Cerebellar nuclear complex (tissue), 1 donor: Measurements from ENCODE around the gene ARMCX6.
"Not testable (repeated sequence)": the region's sequence is repeated elsewhere in the genome, so short reads cannot be mapped to it uniquely, and the experiment has no call there.

Experiments
- DNase-seq, 2 experiments: peaks; one replicate each; lab custom pipeline; 2025; lab: John Stamatoyannopoulos, UW

The ARMCX6 gene

DNA sequence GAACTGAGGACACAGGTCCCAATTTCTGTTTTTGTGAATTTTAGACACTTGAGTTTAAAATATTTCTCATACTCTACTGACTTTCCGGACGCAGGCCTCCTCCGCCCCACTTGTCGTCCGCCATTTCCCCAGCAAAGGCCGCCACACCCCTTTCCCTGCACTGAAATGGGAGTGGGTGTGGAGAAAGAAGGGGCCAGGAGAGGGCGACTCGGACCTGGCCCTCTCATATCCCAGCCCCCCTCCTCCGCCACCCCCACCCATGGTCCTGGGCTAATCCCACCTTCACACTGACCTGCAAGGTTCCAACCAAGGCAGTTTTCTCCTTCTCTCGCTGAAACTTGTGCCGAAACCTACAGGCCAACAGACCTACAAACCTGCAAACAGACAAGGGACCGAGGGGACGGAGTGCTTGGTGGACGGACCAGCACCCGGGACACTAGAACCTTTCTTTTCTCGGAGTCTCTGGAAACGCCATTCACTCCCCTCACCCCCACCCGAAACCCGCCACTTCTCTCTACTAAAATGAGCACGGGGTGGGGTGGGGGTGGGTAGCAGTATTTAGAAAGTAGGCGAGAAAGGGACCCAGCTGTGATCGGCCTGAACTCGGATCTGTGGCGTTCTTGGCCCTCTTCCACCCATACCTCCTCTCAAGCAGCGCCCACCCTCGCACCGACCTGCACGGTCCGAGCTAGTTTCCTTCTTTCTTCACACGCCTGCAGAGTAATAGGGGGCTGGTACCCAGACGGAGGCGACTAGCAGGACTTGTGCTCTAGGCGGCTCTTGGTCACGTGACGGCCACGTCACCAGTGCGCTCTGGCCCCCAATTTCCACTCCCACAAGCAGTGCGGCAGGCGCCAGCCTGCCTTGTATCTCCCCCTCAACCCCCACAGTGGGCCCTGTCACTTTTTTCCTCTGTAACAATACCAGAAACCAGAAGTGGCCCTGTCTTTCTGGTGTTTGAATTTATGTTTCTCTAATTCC, at the start of gene ARMCX6:
TSS of gene ARMCX6 (minus strand) at position 790 of the 981 bp plus-strand sequence. CDS start 1,380 bp downstream, outside the sequence.
- DNase-seq = peak in 1 of 2 experiments; percentile 1

DNA sequence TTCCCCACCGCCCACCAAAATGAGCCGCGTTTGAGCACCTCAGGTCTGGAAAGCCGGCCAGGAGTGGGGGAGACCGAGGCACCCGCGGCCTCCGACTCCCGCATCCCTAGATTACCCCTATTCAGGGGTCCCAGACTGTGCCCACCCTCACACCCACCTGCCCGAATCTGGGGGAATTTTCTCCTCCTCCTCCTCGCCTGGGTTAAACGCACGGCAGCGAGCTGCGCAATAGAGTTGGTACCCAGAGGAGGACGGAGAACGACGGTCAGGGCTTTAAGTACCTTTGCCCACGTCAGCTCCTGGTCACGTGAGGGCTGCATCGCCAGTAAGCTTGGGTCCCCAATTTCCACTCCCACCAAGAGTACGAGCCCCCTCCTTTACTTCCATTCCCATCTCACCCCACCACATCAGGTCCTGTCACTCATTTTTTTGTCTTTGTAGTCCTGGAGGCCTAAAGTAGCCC, 41.8 kb upstream of the ARMCX6 start, which contains the start of gene ARMCX2:
TSS of gene ARMCX2 (minus strand) at position 250 of the 463 bp plus-strand sequence. CDS start 2,262 bp downstream, outside the sequence.
- DNase-seq = peak in 1 of 2 experiments; percentile 11

DNA sequence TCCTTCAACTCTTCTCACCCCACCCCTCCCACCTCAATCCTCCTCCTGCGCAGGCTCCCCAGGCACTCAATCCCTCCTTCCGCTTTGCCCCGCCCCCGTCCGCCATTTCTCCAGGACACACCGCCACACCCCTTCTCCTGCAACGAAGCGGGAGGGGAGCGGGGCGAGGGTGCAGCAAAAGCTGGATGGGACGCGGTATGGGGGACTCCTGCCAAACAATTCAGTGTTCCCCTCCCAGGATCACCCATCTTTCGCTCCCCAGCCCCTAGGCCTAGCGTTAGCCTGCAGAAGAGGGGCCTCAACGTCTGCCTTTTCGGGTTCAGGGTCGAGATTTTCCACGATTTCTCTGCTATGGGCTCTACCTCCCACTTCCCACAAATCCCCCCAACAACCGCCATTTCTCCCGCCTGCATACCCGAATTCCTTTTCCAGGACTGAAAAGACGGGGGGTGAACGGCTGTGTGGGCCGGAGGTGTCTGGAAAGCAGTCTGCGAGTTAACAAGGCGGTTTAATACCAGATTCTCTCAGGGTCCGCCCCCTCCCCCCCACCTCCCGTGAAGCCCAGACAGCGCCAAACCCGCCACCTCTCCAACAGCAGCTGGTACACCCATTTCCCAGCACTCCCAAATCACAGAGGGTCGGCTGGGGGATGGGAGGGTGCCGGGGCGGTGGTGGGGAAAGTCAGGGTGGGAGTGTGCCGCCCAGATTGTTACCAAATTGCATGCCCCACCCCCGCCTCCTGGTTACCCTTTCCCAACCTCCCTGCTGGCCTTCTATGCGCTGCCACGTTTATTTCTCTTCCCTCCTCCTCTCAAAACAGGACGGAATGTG, 41.1 kb upstream of the ARMCX6 start:
- peak in 1 of 2 experiments; percentile 1 for DNase-seq

DNA sequence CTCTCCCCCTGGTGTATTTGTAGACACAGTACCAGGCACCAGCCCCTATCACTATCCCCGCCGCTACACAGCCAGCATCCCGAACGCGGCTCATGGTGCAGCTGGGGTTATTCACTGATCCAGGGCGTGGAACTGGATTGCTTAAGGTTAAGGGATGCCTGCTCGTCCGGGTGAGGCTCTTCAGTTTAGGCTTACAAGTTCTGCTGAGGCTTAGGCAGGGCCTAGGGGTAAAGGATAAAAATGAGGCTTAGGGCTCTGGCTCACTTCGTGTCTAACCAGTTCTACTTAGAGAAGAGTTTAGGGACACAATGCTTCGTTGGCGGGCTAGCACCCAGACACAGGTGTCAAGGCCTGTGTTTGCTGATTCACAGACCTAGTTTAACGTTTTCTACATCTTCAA, 39.7 kb upstream of the ARMCX6 start:
- DNase-seq = no peak

DNA sequence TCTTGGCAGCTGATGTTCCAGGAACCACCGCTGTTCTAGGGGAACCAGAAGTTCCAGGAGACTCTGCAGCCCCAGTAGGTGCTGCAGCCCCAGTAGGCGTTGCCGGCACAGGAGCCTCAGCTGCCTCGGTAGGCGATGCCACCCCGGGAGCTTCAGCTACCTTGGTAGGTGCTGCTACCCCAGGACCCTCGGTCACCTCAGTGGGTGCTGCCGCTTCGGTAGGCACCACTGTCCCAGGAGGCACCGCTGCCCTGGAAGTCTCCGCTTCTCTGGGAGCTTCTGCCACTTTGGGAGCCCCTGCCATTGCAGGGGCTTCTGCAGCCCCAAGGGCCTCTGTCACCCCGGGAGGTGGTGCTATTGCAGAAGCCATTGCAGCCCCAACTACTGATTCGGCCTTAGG, 39.0 kb upstream of the ARMCX6 start:
- DNase-seq = no peak

DNA sequence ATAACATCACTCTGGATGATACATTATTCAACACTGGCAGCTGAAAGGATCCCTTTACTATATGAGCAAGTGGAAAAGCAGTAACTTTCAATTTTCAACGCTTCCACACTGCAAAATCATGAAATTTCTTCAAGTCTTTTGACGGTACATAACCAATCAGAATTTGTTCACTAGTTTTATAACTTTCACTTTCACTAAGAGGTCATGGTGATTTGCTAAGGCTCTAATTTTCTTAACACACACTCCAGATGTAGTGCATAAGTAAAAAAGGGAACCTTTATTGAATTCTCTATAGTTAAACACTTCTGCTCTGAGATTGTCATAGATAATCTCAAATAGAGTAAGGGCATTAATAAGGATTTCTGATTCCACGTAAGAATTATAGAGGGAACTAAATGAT, 37.7 kb upstream of the ARMCX6 start:
- DNase-seq = no peak

DNA sequence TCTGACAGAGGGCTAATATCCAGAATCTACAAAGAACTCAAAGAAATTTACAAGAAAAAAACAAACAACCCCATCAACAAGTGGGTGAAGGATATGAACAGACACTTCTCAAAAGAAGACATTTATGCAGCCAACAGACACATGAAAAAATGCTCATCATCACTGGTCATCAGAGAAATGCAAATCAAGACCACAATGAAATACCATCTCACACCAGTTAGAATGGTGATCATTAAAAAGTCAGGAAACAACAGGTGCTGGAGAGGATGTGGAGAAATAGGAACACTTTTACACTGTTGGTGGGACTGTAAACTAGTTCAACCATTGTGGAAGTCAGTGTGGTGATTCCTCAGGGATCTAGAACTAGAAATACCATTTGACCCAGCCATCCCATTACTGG, 29.9 kb upstream of the ARMCX6 start:
- DNase-seq = not testable (repeated sequence)

DNA sequence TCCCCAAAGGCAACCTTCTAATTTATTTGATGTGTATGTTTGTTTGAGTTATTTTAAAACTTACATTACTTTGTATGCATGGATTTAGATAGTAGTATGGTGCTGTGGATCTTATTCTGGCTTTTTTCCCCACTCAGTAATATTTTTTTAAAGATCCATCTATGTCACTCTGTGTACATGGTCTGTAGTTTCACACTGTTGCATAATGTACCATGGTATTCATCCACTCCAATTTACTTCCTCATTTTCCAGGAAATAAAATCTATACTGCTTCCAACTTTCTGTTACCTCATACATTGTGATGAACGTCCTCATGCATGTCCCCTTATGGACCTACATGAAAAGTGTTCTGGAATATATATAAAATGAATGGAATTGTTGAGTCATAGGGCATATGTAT, 24.3 kb upstream of the ARMCX6 start:
- DNase-seq = no peak

DNA sequence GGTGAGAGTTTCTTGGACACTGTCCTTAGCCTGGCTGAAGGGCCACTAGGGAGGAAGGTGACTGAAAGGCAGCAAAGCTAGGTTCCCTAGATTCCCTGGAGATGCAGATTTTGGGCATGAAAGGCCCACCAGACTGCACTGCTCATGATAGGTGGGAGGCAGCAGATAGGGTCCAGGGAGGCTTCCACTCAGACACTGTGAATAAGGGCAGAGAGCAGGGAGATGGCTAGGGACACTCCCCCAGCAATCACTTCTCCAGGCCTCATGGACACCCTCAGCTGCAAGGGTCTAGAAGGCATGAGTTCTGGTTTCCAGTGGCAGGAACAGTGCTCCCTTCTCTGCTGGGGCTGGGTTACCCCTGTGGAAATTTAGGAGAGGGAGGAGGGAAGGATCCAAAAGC, 21.8 kb upstream of the ARMCX6 start:
- DNase-seq = no peak

DNA sequence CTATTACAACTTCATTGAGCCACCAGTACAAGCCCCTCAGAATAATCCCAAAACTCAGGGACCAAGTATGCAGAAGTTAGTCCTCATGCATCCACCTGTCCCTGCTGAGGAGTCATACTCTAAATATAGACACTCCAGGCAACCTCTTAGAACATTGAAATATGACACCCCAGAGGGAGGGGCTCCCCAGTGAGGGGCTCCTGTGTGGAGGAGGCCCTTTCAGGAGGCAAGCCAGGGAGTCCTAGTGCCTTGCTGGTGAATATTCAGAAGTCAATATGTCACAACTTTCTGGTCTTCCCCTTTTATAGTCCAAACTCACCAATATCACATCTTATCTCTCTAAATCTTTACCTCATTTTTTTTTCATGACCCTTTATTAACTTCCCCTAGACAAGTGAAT, 1.6 kb upstream of the ARMCX6 start:
- DNase-seq = no peak

DNA sequence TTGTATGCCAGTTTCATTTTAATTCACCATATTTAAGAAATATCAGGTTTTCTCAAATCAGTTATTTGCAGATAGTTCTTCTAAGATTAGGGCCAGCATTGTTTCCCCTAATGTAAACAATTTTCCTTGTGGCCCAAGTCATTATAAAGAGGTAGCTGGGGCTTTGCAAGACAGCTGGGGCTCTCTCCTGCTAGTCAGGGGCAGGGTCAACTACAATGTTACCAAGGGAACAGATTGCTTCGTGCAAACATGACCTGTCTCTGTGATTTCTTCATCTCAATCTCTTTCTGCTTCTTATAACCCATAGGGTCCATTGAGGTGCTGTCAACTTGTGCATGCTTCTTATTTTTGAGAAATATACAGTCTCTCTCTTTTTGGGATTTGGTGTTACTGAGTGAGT, 12.1 kb downstream of the ARMCX6 start:
- no peak for DNase-seq

DNA sequence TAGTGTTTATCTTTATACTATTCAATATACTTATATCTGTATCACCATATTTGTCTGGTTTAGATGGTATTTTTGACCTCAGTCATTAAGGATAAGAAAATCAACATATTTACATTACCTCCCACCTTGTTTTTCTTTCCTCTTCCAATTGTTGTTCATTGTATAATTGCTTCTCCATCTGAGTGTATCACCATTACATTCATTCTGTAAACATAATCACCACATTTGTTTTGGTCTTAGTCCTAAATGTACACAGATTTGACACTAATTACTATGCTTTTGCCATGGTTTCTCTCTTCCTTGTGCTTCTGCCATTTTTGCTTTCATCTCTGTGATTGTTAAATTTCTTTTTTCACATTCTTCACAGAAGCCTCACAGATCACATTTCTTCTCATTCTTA, 12.7 kb downstream of the ARMCX6 start:
- DNase-seq = no peak

DNA sequence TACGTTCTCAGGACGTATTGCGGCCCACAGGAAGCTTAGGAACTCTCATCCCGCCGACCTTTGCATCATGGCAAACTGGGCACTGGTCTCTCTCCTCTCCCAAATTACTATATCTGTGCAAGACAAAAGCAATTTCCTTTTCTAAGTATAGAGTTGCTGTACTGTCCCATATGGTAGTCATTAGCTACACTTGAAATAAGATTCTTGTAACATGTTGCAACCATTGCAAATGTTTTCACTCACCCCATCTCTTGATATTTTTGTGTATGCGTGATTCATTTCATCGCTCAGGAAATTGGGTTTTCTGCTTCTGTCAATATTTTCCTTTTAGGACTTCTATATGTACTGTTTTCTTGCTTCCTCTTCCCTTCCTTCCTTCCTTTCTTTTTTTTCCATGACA, 15.7 kb downstream of the ARMCX6 start:
- DNase-seq = no peak

DNA sequence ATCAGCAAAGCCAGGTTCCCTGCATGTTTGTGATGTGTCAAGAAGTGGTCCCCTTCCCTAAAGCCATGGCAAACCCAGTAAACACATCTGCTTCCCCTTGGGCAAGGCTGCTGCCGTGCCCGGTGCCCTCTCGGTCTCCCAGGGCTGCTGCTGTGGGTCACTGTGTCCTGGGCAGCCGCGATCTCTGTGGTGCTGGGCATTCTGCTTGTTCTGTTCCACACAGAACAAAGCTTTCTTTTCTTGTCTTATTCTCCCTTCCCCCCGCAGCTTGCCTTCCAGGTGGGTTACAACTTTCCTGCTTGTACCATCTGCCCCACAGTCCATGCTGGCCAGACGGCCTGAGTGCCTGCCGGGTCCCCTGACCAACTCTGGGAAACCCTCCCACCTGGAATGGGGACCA, 18.2 kb downstream of the ARMCX6 start:
- DNase-seq = not testable (repeated sequence)

DNA sequence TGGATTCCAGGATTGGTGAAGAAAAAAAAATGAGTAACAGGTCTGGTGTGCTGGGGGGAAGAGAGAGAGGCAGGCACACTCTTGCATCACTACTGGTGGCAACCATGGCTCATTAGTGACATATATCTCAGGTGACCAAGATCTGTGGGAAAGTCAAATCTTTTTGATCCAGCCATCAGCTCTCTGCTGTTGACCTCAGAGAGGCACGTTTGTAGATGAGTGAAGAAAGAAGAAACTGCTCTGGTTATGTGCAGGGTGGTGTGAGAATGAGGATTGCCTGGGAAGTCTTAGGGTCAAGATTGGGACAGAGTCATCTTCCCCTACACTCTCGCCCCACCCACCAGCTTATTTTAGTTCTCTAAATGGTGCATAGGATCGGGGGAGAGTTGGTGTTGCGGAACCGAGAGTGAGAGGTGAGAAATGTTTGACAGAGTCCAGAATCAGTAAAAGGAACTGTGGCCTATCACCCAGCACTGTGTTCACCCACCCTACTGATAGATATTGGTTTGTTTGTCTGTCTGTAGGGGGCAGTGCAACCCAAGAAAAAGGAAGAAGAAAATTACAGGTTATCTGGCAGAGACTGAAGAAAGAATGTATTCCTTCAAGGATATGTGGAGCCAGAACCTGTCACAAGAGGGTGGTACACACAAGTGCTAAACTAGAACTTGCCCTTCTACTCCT, 21.9 kb downstream of the ARMCX6 start:
- no peak for DNase-seq
